ENCODE measurements around the gene MYBPC2. TPM values are rescaled to one million over a fixed set of nuclear protein-coding genes. Genes with fewer than 3 reads are reported as not detected.
A peak's percentile ranks its signal among the peaks of the same experiment; 100 is the strongest.

The MYBPC2 gene
- total and polyA plus RNA-seq, 9 of the 15 experiments (the other 6 are each of a cell fraction or from before 2014, with no cell fraction given): 0.01 to 0.14 (median 0.04) TPM; not detected in 6

DNA sequence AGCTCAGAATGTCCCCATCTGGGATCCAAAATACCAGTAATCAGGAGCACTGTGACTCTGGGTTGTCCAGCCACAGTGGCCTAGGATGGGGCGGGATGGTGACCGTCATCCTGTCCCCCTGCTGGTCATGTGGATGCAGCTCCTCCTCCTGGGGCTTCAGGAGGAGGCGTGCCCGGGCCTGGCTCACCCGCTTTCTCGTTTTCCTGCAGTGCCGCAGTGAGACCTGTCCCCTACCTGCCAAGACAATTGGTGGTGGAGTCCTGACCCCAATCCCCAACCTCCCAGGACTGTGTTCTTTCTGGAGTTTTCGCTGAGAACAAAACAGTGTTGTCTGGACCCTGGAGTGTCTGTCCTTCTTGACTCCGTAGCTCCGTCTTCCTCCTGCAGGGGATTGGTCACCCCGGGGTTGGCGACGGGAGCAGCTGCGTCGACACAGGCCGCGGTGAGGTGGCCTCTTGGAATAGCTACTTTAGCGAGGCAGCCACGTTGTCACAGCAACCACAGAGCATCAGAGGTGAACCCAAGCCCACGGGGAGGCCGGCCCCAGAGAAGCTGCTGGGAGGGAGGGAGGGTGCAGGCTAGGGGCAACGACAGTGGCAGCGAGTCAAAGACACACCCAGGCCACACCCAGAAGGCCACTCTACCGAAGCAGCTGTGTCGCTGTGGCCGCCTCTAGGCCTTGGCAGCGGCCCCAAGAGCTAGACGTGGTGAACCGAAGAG lies 33.5 kb downstream of the MYBPC2 start (continued):
- TF ChIP-seq, protein P1, sequence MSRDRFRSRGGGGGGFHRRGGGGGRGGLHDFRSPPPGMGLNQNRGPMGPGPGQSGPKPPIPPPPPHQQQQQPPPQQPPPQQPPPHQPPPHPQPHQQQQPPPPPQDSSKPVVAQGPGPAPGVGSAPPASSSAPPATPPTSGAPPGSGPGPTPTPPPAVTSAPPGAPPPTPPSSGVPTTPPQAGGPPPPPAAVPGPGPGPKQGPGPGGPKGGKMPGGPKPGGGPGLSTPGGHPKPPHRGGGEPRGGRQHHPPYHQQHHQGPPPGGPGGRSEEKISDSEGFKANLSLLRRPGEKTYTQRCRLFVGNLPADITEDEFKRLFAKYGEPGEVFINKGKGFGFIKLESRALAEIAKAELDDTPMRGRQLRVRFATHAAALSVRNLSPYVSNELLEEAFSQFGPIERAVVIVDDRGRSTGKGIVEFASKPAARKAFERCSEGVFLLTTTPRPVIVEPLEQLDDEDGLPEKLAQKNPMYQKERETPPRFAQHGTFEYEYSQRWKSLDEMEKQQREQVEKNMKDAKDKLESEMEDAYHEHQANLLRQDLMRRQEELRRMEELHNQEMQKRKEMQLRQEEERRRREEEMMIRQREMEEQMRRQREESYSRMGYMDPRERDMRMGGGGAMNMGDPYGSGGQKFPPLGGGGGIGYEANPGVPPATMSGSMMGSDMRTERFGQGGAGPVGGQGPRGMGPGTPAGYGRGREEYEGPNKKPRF (IDR thresholded peaks at IDR 0.05; ENCODE audit: low read depth, low read length): no peak
- TF ChIP-seq HMGN3 (IDR thresholded peaks at IDR 0.05; ENCODE audit: borderline replicate concordance, extremely low read depth, insufficient read length, low read depth, low read length) (no peak), ZBTB17 (CRISPR knock-in tag; IDR thresholded peaks at IDR 0.05) (no peak), ZNF699 (CRISPR knock-in tag; IDR thresholded peaks at IDR 0.05; ENCODE audit: insufficient replicate concordance) (no peak), SMARCA4 (IDR thresholded peaks at IDR 0.05) (no peak), FOXP1 (CRISPR knock-in tag; IDR thresholded peaks at IDR 0.05) (no peak), BDP1 (IDR thresholded peaks at IDR 0.05; ENCODE audit: insufficient read depth, insufficient read length) (no peak), ZNF584 (CRISPR knock-in tag; IDR thresholded peaks at IDR 0.05; ENCODE audit: low read depth) (no peak), FOXJ2 (tag; IDR thresholded peaks at IDR 0.05) (no peak), RAD51 (IDR thresholded peaks at IDR 0.05; ENCODE audit: borderline replicate concordance, low read depth) (no peak), NFRKB (IDR thresholded peaks at IDR 0.05; ENCODE audit: low read depth) (no peak), KLF6 (CRISPR knock-in tag; IDR thresholded peaks at IDR 0.05; ENCODE audit: borderline replicate concordance) (no peak), LARP7 (IDR thresholded peaks at IDR 0.05) (no peak)
- TF ChIP-seq, protein P2, sequence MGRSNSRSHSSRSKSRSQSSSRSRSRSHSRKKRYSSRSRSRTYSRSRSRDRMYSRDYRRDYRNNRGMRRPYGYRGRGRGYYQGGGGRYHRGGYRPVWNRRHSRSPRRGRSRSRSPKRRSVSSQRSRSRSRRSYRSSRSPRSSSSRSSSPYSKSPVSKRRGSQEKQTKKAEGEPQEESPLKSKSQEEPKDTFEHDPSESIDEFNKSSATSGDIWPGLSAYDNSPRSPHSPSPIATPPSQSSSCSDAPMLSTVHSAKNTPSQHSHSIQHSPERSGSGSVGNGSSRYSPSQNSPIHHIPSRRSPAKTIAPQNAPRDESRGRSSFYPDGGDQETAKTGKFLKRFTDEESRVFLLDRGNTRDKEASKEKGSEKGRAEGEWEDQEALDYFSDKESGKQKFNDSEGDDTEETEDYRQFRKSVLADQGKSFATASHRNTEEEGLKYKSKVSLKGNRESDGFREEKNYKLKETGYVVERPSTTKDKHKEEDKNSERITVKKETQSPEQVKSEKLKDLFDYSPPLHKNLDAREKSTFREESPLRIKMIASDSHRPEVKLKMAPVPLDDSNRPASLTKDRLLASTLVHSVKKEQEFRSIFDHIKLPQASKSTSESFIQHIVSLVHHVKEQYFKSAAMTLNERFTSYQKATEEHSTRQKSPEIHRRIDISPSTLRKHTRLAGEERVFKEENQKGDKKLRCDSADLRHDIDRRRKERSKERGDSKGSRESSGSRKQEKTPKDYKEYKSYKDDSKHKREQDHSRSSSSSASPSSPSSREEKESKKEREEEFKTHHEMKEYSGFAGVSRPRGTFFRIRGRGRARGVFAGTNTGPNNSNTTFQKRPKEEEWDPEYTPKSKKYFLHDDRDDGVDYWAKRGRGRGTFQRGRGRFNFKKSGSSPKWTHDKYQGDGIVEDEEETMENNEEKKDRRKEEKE (IDR thresholded peaks at IDR 0.05; ENCODE audit: borderline replicate concordance in 1 of 2, control insufficient read depth in 1 of 2, low read depth in 2 of 2, low read length in 1 of 2): no peak
- TF ChIP-seq, protein P3, sequence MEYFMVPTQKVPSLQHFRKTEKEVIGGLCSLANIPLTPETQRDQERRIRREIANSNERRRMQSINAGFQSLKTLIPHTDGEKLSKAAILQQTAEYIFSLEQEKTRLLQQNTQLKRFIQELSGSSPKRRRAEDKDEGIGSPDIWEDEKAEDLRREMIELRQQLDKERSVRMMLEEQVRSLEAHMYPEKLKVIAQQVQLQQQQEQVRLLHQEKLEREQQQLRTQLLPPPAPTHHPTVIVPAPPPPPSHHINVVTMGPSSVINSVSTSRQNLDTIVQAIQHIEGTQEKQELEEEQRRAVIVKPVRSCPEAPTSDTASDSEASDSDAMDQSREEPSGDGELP (CRISPR knock-in tag; IDR thresholded peaks at IDR 0.05; ENCODE audit: borderline replicate concordance): peak; percentile 52; the same call in 1 of the 2 replicates
- TF ChIP-seq, protein P4, sequence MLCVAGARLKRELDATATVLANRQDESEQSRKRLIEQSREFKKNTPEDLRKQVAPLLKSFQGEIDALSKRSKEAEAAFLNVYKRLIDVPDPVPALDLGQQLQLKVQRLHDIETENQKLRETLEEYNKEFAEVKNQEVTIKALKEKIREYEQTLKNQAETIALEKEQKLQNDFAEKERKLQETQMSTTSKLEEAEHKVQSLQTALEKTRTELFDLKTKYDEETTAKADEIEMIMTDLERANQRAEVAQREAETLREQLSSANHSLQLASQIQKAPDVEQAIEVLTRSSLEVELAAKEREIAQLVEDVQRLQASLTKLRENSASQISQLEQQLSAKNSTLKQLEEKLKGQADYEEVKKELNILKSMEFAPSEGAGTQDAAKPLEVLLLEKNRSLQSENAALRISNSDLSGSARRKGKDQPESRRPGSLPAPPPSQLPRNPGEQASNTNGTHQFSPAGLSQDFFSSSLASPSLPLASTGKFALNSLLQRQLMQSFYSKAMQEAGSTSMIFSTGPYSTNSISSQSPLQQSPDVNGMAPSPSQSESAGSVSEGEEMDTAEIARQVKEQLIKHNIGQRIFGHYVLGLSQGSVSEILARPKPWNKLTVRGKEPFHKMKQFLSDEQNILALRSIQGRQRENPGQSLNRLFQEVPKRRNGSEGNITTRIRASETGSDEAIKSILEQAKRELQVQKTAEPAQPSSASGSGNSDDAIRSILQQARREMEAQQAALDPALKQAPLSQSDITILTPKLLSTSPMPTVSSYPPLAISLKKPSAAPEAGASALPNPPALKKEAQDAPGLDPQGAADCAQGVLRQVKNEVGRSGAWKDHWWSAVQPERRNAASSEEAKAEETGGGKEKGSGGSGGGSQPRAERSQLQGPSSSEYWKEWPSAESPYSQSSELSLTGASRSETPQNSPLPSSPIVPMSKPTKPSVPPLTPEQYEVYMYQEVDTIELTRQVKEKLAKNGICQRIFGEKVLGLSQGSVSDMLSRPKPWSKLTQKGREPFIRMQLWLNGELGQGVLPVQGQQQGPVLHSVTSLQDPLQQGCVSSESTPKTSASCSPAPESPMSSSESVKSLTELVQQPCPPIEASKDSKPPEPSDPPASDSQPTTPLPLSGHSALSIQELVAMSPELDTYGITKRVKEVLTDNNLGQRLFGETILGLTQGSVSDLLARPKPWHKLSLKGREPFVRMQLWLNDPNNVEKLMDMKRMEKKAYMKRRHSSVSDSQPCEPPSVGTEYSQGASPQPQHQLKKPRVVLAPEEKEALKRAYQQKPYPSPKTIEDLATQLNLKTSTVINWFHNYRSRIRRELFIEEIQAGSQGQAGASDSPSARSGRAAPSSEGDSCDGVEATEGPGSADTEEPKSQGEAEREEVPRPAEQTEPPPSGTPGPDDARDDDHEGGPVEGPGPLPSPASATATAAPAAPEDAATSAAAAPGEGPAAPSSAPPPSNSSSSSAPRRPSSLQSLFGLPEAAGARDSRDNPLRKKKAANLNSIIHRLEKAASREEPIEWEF (CRISPR knock-in tag; IDR thresholded peaks at IDR 0.05): no peak

All from K562 (cell line).